Stimulated activated CD8-positive, alpha-beta memory T cell treated with anti-CD3 and anti-CD28 coated beads, Interleukin-7, amount 100 ng/mL, for 24 hours (primary cell): ENCODE results near the gene RAB11FIP3.

Experiments used
- DNase-seq: peaks from one replicate; pipeline ENCODE4 v3.0.0-alpha.2; 2020; ENCODE audit warnings: low read depth

The RAB11FIP3 gene

DNA sequence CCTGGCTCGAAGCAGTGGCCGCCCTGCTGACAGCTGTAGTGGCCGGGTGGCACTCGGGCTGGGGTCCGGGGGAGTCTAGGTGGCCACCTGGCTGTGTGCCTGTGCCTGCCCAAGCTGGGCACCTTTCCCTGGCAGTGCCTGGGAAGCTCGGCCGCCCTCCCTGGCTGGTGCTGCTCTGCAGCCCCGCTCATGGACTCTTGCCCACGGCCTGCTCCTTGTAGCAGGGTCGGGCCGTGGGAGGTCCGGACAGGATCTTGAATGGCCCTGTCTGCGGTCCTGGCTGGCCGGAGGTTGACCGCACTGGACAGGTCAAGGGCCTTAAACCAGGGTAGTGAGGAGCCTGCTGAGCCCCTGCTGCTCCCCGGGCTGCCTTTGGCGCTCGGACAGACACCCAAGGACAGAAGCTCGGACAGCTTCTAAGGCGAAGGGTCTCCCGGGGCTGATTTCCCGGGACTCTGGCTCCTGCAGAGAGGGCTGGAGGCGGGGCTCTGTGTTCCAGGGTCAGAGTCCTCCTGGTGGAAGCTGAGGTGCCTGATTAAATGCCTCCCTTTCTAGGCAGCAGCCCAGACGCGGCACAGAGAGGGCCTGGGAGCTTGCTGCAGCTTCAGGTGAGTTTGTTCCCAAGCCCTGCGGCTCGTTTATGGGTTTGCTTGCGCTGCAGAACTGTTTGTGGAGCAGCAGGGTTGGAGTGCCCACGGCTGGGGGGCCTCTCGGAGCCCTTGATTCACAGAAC, 108.1 kb downstream of the RAB11FIP3 start:
- no peak for DNase-seq

DNA sequence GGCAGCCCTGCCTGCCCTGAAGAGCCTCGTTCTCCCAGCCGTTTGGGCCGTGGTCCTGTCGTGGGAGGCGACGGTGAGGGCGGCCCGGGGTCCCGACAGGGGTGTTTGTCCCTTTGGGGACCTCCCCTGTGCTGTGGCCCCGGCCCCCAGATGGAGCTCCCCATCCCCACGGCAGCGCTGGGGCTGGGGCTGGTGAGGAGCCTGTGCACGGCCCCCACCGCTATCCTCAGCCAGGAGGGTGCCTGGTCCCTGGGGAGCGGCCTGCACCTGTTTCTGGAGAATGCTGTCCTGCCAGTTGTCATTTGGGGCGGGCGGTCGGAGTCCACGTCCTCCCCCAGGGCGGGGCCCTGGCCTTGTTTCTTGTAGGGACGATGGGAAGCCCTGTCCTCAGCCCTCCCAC, 108.7 kb downstream of the RAB11FIP3 start:
- no peak for DNase-seq

DNA sequence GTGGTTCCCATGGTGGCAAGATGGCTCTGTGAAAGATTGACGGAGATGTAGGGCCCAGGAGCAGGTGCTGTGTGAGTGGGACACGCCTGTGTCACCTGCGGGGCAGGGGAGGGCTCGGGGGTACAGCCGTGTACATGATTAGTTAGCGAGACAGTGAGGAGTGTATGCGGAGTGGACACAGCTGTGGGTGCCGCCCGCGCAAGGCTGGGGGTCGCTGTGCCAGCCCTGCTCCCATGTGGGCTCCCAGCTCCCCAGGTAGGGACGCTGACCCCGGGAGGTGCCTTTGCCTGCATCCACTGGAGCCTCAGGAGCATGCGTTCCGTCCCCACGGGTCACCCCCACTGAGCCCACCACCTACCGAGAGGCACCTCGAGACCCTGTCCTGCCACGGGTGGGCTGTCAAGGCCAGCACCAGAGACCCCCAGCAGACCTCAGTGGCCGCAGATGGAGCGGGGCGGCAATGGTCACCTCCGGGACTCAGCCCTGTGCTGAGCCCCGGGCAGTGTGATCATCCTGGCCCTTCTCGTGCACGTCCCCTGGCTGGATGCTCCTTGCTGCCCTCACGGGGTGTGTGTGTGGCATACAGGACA, 109.5 kb downstream of the RAB11FIP3 start:
- no peak for DNase-seq

DNA sequence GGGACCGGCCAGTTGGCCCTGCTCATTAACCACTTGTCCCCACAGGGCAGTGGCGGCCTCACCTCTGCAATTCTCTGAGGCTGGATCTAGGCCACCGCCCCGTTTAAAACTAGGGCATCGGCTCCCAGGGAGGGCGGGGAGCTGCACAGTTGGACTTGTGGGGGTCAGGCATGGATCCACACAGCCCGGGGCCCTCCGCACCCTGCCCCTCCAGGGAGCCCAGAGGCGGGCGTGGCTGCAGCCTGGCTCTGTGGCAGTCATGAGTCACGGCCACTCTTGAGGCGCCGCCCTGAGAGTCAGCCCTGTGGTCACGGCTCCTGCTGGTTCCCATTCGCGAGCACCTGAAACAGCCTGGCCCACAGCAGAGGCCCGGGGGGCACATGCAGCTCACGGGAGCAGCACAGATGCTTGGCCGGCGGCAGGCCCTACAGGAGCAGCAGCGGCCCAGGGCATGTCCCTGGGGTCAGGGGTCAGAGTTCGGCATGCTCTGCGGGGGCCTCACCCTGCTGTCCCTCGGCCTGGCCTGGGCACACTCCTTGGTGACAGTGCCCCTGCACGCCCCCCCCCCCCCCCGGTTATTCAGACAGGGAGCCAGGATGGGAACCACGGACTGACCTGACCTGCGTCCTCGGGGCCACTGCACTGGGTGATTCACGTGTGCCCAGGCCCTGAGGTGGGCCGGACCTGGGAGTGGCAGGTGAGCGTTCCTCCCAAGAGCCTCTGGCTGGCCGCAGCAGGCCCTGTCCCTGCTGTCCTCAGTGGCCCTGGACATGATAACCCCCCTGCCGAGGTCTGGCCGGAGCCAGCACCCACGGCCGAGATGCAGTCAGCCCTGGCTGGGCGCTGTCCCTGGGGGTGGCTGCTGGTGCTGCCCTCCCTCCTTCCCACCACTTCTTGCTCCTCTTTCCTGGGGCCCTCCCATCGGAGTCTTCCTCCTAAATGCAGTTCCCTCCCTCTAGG, 110.3 kb downstream of the RAB11FIP3 start:
- no peak for DNase-seq

DNA sequence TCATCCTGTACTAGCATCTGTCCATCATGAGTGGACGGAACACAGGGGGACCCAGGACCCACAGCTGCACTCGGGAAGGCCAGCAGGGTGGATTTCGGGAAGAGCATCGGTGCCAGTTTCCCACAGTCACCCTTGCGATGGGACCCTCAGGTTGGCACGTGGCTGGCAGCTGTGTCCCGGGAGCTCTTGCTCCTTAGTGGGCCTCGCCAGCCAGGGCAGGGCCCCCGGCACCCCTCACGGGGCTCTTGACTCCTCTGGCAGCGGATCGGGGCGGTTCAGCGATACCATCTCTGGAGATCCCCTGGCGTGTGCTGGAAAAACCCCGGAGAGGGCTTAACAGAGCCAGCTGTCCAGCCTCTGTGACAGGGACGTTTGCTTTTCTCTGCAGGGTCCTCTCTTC, 111.3 kb downstream of the RAB11FIP3 start:
- no peak for DNase-seq

DNA sequence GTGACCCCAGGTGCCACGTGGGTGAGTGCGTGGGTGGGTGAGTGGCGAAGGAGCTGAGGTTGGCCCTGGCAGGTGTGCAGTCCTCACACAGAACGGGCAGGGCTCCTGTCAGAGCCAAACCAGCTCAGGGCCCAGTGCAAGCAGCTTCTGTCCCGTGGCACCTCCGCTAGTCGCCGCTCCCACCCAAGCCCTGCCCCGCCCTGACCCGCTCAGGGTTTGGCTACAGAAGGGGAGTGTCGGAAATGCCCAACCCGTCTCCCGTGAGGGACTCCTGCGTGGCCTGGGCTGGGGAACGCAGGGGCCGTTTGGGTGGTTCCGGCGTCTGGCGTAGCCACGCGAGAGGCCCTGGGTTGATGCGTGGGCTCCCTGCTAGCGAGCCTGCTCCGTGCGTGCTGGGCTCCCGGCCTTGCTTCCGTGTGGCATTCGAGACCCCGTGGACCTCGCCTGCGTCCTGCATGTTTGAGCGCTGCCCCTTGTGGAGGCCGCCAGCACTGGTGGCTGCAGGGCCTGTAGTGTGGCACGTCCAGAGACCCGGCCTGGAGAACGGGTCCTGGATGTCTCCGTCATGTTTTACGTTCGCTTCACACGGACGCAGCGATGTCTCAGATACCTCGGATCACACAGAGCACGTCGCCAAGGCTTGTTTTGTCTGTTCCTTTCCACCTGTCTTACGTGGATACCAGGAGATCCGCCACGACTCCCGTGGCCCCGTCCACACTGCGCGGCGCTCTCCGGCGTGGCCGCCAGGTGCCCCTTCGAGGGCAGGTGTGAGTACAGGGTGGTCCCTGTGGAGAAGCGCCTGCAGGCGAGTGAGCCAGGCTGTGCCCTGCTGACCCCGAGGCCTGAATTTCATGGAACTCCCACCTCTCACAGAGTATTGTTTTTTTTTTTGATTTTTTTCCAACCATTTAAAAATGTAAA, 112.2 kb downstream of the RAB11FIP3 start:
- DNase-seq: no peak

DNA sequence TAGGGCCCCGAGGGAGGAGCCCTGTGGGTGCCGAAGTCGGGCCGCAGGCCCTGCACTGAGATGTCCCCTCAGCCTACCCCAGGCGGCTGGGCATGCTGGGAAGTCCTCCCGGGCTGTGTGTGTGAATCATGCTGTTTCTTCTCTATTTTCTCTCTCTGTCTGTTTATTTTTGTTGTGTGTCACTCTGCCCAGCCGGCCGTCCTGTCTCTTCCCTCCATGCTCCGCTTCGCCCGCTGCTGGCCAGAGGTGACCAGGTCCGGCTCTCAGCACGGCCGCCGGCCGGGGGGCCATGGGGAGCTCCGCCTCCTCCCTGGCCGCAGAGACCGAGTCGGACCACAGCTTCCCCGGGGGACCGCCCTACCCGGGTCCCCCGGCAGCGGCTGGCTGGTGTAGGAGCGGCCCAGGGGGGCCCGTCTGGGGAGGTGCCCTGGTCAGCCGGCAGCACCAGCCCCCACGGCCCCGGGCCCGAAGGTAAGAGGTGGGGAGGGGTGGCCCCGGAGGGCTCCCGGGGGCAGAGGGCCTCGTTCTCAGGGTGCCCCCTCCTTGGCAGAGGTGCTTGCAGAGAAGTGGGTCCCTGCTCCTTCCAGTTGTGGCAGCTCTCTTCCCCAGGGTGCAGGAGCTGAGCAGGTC, 114.6 kb downstream of the RAB11FIP3 start:
- no peak for DNase-seq

DNA sequence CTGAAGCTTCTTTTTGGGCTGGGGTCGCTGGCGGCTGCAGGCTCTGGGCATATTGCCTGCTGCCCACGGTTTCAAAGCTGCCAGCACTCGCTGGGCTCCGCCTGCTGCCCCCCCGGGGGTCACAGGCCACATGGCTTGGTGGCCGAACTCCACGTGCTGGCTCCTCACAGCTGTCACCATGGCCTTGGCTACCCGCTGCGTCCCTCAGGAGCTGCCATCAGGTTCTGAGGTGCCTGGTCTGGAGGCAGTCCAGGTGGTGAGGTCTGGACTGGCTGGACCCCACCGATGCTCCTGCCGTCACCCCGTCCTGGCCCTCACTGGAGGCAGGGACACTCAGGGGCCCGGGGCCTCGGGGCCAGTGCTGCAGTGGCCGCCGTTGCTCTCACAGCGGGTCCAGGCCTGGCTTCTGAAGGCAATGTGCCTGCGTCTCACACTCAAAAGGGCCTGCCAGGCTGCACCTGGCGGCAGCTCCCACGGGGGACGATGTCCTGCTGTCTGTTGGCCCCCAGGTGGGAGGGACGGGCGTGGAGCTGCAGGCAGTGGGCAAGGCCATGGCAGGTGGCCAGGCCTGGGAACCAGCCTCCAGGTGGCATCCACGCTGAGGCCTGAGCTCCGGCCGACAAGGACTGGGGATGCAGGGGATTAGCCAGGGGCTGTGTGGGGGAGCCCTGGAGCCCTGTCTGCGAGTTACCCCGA, 115.3 kb downstream of the RAB11FIP3 start:
- no peak for DNase-seq

DNA sequence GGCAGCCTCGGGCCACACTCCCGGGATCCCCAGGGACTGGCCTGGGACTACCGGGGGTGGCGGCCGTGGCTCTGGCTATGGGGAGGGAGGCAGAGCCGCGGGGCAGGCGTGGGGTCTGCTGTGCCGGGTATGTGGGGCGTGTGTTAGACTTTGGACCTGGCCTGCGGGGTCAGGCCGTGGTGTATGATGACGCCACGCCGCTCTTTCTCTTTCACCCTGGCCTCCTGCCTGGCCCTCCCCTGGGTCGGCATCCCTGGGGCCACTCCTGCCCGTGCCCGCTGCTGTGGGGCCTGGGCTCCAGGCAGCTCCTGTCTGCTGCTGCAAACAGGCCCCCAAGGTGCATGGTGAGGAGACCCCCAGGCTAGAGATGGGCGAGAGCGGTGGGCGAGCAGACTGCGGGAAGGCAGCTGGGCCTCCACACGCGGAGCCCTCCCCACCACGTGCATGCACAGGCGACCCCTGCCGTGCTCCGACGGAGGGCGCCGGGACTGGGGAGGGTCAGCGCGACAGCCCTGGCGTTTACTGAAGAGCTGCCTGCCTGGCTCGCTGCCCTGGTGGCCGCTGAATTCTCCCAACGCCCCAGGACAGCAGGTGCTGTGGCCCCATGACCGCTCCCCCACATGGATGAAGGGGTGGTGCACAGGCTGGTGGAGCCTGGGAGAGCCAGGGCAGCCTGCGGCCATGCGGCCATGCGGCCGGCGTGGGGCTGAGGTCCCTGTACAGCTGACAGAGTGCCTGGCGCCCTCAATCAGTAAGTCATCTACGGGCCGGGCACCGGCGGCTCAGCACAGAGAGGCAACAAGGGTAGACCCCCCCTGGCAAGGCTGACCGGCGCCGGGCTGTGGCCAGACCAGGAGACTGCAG, 118.1 kb downstream of the RAB11FIP3 start:
- DNase-seq: no peak

DNA sequence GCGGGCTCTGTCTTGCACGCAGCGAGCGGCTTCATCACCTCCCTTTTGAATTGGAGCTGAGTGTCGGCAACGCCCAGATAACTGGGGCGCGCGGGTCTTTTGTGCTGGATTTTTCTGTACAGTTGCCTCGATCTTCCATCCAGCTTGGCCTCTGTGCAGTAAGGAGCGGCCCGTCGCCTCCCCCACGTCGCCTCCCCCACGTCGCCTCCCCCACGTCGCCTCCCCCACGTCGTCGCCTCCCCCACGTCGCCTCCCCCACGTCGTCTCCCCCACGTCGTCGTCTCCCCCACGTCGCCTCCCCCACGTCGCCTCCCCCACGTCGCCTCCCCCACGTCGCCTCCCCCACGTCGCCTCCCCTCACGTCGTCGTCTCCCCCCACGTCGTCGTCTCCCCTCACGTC, 119.1 kb downstream of the RAB11FIP3 start:
- DNase-seq: no peak

DNA sequence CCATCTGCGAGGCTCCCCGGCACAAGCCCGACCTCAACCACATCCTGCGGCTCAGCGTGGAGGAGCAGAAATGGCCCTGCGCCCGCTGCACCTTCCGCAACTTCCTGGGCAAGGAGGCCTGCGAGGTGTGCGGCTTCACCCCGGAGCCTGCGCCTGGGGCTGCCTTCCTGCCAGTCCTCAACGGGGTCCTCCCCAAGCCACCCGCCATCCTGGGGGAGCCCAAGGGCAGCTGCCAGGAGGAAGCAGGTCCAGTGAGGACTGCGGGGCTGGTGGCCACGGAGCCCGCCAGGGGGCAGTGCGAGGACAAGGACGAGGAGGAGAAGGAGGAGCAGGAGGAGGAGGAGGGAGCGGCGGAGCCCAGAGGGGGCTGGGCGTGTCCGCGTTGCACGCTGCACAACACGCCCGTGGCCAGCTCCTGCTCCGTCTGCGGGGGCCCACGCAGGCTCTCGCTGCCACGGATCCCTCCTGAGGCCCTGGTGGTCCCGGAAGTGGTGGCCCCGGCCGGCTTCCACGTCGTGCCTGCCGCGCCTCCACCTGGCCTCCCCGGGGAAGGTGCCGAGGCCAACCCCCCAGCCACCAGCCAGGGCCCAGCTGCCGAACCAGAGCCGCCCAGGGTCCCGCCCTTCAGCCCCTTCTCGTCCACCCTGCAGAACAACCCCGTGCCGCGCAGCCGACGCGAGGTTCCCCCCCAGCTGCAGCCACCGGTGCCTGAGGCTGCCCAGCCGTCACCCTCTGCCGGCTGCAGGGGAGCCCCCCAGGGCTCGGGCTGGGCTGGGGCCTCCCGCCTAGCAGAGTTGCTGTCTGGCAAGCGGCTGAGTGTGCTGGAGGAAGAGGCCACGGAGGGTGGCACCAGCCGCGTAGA, 121.7 kb downstream of the RAB11FIP3 start:
- DNase-seq: no peak

DNA sequence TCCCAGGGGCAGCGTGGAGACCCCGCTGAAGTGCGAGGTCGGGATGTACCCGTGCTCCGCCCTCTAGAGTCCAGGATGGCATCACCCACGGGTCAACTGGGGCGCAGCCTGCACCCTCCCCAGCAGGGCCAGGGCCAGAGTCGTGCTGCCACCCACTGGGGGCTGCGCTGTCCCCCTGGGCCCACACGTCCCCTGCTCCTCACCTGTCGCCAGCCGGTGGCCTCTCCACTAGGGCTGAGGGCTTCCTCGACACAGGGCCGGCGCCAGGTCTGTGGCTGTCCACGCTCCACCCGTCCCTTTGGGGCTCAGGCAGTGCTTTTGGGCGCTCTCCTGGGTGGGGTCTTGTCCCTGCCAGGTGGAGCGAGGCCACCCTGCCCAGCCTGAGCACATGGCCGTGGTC, 123.1 kb downstream of the RAB11FIP3 start:
- DNase-seq: no peak

DNA sequence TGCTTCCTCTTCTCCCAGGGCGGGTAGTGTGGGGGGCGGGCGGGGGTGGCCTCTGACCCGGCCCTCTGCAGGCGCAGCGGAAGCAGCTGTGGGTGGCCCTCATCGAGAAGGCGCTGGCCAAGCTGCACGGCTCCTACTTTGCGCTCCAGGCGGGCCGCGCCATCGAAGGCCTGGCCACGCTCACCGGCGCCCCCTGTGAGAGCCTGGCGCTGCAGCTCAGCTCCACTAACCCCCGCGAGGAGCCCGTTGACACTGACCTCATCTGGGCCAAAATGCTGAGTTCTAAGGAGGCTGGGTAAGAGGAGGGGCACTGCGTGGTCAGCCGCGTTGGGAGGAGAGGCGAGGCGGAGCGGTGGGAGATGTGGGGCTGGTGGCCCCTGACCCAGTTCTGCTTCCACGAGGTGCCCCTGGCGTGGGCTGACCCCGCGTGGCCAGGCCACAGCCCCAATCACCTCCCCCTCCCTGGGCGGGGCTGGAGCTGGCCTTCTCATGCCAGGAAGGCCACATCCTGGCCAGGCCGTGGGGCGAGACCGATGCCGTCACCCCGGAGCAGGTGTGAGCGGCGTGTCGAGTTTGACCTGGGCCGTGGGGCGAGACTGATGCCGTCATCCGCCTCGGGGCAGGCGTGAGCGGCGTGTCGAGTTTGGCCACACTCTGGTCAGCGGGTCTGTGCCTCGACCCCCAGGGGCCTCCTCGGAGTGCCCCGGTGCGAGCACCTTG, 124.3 kb downstream of the RAB11FIP3 start:
- DNase-seq: no peak

DNA sequence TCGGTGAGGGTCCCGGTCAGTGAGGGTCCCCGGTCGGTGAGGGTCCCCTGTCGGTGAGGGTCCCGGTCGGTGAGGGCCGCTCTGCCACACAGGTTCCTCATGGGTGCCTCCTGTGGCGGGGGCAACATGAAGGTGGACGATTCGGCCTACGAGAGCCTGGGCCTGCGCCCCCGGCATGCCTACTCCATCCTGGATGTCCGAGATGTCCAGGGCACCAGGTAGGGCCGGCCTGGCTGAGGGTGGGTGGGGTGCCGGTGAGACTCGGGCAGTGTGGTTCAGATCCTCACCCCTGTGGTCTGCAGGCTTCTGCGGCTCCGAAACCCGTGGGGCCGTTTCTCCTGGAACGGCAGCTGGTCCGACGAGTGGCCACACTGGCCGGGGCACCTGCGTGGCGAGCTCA, 125.8 kb downstream of the RAB11FIP3 start:
- DNase-seq: no peak

DNA sequence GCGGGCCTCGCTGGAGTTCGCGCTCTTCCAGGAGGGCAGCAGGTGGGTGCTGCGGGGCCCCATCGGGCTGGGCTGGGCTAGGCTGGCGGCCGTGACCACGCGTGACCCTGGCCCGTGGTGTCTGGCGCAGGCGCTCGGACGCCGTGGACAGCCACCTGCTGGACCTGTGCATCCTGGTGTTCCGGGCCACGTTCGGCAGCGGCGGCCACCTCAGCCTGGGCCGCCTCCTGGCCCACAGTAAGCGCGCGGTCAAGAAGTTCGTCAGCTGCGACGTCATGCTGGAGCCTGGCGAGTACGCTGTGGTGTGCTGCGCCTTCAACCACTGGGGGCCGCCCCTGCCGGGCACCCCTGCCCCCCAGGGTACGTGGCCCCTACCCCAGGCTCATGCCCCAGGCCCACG, 126.7 kb downstream of the RAB11FIP3 start:
- no peak for DNase-seq

DNA sequence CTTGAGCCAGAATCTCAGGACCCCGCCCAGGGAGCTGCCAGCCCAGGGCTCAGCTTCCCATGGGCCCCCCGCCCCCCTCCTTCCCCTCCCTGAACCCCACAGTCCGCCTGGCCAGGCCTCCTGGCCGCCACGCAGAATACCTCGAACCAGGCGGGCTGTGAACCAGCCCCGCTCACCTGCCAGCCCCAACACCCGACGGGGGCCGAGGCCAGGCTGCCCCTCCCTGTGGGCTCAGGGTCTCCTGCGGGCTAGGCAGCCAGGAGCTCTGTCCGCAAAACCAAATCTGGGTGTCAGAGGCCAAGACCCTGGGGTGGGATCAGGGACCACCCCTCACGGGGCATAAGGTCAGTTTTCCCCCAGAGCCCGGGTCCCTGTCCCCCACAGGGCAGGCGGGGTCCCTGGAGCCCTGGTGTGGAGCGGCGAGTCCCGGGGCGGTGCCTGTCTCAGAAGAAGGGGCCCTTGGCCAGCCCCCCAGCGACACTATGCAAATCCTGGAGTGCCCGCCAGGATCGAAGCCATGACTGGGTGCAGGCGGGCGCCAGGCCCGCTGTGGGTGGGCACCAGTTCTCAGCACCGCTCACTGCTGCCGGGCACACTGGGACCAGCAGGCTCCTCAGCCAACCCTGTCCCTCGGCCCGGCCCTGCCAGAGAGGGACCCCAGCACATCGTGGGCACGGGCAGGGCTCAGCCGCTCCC, 128.3 kb downstream of the RAB11FIP3 start:
- DNase-seq: no peak

DNA sequence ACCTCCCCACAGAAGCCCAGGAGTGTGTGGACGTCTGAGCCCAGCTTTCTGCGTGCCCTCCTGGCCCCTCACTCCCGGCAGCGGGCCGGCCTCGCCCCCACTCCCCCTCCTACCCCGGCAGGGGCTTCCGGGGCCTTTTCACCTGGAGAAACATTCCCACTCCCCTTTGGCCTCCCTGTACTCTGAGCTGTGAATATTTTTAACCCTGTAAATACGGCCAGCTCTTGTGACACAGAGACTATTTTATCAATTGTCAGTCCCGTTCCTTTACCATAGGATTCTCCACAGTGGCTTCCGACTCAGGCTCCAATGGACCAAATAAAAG, 128.8 kb downstream of the RAB11FIP3 start:
- DNase-seq: no peak
